ENCODE measurements around the gene MKNK2. TPM values are rescaled to one million over a fixed set of nuclear protein-coding genes. Genes with fewer than 3 reads are reported as not detected.

MKNK2 gene
- polyA plus RNA-seq, 3 donors: 16.9 to 333 (median 21.8) TPM

DNA sequence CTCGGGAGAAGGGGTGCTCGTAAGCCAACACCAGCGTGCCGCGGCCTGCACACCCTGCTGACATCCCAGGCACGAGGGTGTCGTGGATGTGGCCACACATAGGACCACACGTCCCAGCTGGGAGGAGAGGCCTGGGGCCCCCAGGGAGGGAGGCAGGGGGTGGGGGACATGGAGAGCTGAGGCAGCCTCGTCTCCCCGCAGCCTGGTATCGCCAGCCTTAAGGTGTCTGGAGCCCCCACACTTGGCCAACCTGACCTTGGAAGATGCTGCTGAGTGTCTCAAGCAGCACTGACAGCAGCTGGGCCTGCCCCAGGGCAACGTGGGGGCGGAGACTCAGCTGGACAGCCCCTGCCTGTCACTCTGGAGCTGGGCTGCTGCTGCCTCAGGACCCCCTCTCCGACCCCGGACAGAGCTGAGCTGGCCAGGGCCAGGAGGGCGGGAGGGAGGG is 48.0 kb upstream of the MKNK2 start:
- H3K27ac Mint-ChIP-seq: no peak overlapping the region
- no peak overlapping the region for H3K4me3 ChIP-seq (replicated peaks in 1 of 3; ENCODE audit: low read depth in 2 of 3, low read length in 3 of 3)

DNA sequence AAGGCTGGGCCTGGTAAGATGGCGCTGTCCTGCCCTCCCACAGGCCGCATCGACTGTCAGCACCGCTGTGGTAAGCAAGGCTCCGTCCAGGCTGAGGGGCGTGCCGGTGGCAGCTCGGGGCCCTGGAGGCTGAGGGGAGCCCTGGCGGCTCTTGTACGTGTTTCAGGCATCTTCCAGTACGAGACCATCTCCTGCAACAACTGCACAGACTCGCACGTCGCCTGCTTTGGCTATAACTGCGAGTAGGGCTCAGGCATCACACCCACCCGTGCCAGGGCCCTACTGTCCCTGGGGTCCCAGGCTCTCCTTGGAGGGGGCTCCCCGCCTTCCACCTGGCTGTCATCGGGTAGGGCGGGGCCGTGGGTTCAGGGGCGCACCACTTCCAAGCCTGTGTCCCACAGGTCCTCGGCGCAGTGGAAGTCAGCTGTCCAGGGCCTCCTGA is 46.9 kb upstream of the MKNK2 start:
- H4K20me1 ChIP-seq (ENCODE audit: insufficient read depth, low read length): peaks cover 46% of the 10 kb centered on the region
- H3K27me3 ChIP-seq (ENCODE audit: control insufficient read depth in 2 of 2, insufficient read depth in 2 of 2, low read length in 2 of 2): no peaks in the 10 kb centered on the region
- H3K79me2 ChIP-seq (ENCODE audit: insufficient read depth, low read length): peaks cover 34% of the 10 kb centered on the region
- no peak overlapping the region for H3K27ac ChIP-seq (ENCODE audit: low read depth in 1 of 2, low read length in 2 of 2)
- Mint-ChIP-seq H3K9me3 (peaks cover 0 to 3% (median 0%) of the 10 kb centered on the region in 7 donors), H3K36me3 (peaks cover 34 to 54% of the 10 kb centered on the region in 2 donors), H3K4me1 (peaks cover 28% of the 10 kb centered on the region), H3K4me3 (no peak overlapping the region), H3K27ac (peak overlapping the region in 1 of 7 donors; percentile 8), H3K27me3 (ENCODE audit: low read depth in 3 of 3) (peaks cover 0 to 4% (median 0%) of the 10 kb centered on the region in 3 donors)
- peak overlapping the region; percentile 82 for H3K4me2 ChIP-seq (replicated peaks; ENCODE audit: extremely low read depth, low read length, poor library complexity, severe bottlenecking)
- no peak for DNase-seq
- TF ChIP-seq, protein P1, sequence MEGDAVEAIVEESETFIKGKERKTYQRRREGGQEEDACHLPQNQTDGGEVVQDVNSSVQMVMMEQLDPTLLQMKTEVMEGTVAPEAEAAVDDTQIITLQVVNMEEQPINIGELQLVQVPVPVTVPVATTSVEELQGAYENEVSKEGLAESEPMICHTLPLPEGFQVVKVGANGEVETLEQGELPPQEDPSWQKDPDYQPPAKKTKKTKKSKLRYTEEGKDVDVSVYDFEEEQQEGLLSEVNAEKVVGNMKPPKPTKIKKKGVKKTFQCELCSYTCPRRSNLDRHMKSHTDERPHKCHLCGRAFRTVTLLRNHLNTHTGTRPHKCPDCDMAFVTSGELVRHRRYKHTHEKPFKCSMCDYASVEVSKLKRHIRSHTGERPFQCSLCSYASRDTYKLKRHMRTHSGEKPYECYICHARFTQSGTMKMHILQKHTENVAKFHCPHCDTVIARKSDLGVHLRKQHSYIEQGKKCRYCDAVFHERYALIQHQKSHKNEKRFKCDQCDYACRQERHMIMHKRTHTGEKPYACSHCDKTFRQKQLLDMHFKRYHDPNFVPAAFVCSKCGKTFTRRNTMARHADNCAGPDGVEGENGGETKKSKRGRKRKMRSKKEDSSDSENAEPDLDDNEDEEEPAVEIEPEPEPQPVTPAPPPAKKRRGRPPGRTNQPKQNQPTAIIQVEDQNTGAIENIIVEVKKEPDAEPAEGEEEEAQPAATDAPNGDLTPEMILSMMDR (IDR thresholded peaks at IDR 0.05): no peak
- H3K4me1 ChIP-seq (ENCODE audit: control insufficient read depth in 1 of 2, insufficient read depth in 2 of 2, low read length in 2 of 2): peaks cover 30 to 37% of the 10 kb centered on the region in 2 donors
- H3K36me3 ChIP-seq (replicated peaks in 1 of 2; ENCODE audit: control insufficient read depth in 1 of 2, insufficient read depth in 2 of 2, low read length in 2 of 2): peaks cover 33 to 39% of the 10 kb centered on the region in 2 donors
- intact Hi-C loops (cut with micrococcal nuclease): loop anchor here (2.0 to 5.0 kb wide), 4 partner anchors 36 to 79 kb away; partner anchors contain the start of gene AP3D1 (in 2 of the 2)
- no peak overlapping the region for H3K9ac ChIP-seq (ENCODE audit: insufficient read depth, low read length, poor library complexity, severe bottlenecking)
- 82% methylated on average over 16 of the region's 23 CpGs for WGBS (ENCODE audit: insufficient coverage)
- peak overlapping the region in 1 of 3 experiments; percentile 70 for H3K4me3 ChIP-seq (replicated peaks in 1 of 3; ENCODE audit: low read depth in 2 of 3, low read length in 3 of 3)
- no peak overlapping the region for H2AFZ ChIP-seq (ENCODE audit: insufficient read depth, low read depth, low read length, poor library complexity, severe bottlenecking)
- no peaks in the 10 kb centered on the region for H3K9me3 ChIP-seq (replicated peaks in 1 of 2; ENCODE audit: control insufficient read depth in 1 of 2, insufficient read depth in 1 of 2, low read length in 2 of 2)

More for the DNA sequence above, 48.0 kb upstream of the MKNK2 start:
- H4K20me1 ChIP-seq (ENCODE audit: insufficient read depth, low read length): peaks cover 58% of the 10 kb centered on the region
- peaks cover 37 to 43% of the 10 kb centered on the region in 2 donors for H3K36me3 ChIP-seq (replicated peaks in 1 of 2; ENCODE audit: control insufficient read depth in 1 of 2, insufficient read depth in 2 of 2, low read length in 2 of 2)
- DNase-seq: no peak
- H3K9ac ChIP-seq (ENCODE audit: insufficient read depth, low read length, poor library complexity, severe bottlenecking): no peak overlapping the region
- H2AFZ ChIP-seq (ENCODE audit: insufficient read depth, low read depth, low read length, poor library complexity, severe bottlenecking): no peak overlapping the region
- TF ChIP-seq, protein P1 (IDR thresholded peaks at IDR 0.05): no peak
- no peak overlapping the region for H3K27ac ChIP-seq (ENCODE audit: low read depth in 1 of 2, low read length in 2 of 2)
- H3K9me3 ChIP-seq (replicated peaks in 1 of 2; ENCODE audit: control insufficient read depth in 1 of 2, insufficient read depth in 1 of 2, low read length in 2 of 2): no peaks in the 10 kb centered on the region
- 89% methylated on average over 13 of the region's 16 CpGs for WGBS (ENCODE audit: insufficient coverage)
- H3K27me3 ChIP-seq (ENCODE audit: control insufficient read depth in 2 of 2, insufficient read depth in 2 of 2, low read length in 2 of 2): no peaks in the 10 kb centered on the region
- intact Hi-C loops (cut with micrococcal nuclease): loop anchor here (5.0 kb wide), 2 partner anchors 37 to 53 kb away; partner anchors contain the start of gene AP3D1 (in 1 of the 2)
- Mint-ChIP-seq H3K4me3 (no peak overlapping the region), H3K4me1 (peaks cover 18% of the 10 kb centered on the region), H3K9me3 (peaks cover 0 to 6% (median 0%) of the 10 kb centered on the region in 7 donors), H3K27me3 (ENCODE audit: low read depth in 3 of 3) (peaks cover 0 to 4% (median 0%) of the 10 kb centered on the region in 3 donors), H3K36me3 (peaks cover 34 to 54% of the 10 kb centered on the region in 2 donors)
- H3K4me2 ChIP-seq (replicated peaks; ENCODE audit: extremely low read depth, low read length, poor library complexity, severe bottlenecking): no peak overlapping the region
- peaks cover 18 to 25% of the 10 kb centered on the region in 2 donors for H3K4me1 ChIP-seq (ENCODE audit: control insufficient read depth in 1 of 2, insufficient read depth in 2 of 2, low read length in 2 of 2)
- peaks cover 34% of the 10 kb centered on the region for H3K79me2 ChIP-seq (ENCODE audit: insufficient read depth, low read length)

All from CD14-positive monocyte (primary cell).